Coronary artery (tissue), 2 donors: Measurements from ENCODE around the gene ZNF862.
"Not testable (repeated sequence)": the region's sequence is repeated elsewhere in the genome, so short reads cannot be mapped to it uniquely, and the experiment has no call there.

Experiments used
- DNase-seq: peaks from one replicate; pipeline ENCODE4 v3.0.0-alpha.2; 2017; ENCODE audit warnings: low spot score
- H3K27ac ChIP-seq, 2 donors: fragments of 200-600 bp; sonication (generic); one replicate each; pipeline ENCODE4 v1.5.1; 2016 to 2019
- H3K4me3 ChIP-seq: fragments of 200-600 bp; sonication (generic); 2 replicates; pipeline ENCODE4 v1.5.1; 2016; ENCODE audit warnings: mild to moderate bottlenecking, moderate library complexity
- TF ChIP-seq, protein P1 (sequence below): fragments of 200-600 bp; sonication (generic); IDR thresholded peaks from one replicate; pipeline ENCODE4 v1.5.1; 2019; ENCODE audit warnings: antibody characterized with exemption

The ZNF862 gene

DNA sequence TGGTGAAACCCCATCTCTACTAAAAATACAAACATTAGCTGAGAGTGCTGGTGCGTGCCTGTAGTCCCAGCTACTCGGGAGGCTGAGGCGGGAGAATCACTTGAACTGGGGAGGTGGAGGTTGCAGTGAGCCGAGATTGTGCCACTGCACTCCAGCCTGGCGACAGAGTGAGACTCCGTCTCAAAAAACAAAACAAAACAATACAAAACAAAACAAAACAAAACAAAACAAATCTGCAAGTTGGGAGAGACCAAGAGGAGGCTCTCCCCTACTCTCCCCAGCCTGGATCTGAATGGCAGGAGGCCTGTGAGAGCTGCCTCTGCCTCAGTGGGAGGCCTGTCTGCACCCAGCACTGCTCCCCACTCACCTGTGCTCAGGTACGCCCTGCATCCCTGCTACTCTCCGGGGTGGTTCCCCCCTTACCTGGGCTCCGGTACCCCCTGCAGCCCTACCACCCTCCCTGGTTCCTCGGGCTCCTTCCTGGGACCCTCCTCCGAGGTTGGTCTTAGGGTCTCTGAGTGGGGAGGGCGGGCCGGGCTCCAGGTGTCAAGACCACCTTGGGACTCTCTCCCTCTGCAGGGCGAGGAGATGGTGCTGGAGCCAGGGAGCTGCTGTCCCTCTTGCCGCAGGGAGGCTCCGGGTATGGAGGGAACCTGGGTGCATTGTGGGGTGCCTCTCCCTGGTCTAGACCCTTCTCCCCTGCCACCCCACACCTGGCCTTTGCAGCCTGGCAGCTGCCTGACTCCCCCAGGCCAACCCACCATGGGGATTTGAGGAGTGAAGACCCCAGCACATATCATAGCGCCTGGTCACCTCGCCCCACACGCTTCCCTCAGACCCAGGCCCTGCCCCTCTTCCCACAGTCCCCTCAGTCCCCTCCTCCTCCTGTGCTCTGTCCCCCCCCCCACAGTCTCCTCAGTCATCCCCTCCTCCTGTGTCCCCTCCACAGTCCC is 9.5 kb upstream of the ZNF862 start:
- DNase-seq: no peak
- Histone ChIP-seq H3K4me3 (no peak overlapping the region), H3K27ac (no peak overlapping the region)
- TF ChIP-seq, protein P1, sequence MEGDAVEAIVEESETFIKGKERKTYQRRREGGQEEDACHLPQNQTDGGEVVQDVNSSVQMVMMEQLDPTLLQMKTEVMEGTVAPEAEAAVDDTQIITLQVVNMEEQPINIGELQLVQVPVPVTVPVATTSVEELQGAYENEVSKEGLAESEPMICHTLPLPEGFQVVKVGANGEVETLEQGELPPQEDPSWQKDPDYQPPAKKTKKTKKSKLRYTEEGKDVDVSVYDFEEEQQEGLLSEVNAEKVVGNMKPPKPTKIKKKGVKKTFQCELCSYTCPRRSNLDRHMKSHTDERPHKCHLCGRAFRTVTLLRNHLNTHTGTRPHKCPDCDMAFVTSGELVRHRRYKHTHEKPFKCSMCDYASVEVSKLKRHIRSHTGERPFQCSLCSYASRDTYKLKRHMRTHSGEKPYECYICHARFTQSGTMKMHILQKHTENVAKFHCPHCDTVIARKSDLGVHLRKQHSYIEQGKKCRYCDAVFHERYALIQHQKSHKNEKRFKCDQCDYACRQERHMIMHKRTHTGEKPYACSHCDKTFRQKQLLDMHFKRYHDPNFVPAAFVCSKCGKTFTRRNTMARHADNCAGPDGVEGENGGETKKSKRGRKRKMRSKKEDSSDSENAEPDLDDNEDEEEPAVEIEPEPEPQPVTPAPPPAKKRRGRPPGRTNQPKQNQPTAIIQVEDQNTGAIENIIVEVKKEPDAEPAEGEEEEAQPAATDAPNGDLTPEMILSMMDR: no peak

GRCh38 chr7:149830527-149830926 is 7.6 kb upstream of the ZNF862 start:
- DNase-seq, H3K4me3 ChIP-seq, H3K27ac ChIP-seq: not testable (repeated sequence)

GRCh38 chr7:149830997-149831740 is 7.0 kb upstream of the ZNF862 start:
- H3K27ac ChIP-seq: no peak overlapping the region
- TF ChIP-seq, protein P1: no peak
- no peak for DNase-seq

DNA sequence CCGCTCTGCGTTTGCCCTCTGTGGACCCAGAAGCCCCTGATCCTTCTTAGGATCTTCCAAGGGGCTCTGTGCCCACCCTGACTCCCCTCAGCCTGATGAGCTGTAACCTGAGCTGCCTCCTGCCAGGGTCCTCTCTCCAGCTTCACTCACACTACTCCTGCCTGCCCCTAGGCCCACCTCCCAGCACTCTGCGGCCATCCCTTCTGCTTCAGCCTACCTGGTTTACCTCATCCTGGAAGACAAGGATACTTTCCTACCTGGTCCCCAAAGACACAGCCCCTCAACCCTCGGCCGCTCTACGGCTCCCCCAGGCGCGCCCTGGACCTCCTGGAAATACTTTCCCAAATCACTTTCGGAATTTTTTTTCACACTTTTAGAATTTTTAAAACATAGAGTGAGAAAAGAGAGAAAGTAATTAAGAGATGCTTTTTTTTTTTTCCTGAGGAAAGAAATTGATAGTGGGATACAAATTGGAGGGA is 6.4 kb upstream of the ZNF862 start:
- no peak overlapping the region for H3K4me3 ChIP-seq
- TF ChIP-seq, protein P1: no peak
- no peak overlapping the region for H3K27ac ChIP-seq
- DNase-seq: no peak

More at GRCh38 chr7:149830997-149831740, 7.0 kb upstream of the ZNF862 start:
- no peak overlapping the region for H3K4me3 ChIP-seq

DNA sequence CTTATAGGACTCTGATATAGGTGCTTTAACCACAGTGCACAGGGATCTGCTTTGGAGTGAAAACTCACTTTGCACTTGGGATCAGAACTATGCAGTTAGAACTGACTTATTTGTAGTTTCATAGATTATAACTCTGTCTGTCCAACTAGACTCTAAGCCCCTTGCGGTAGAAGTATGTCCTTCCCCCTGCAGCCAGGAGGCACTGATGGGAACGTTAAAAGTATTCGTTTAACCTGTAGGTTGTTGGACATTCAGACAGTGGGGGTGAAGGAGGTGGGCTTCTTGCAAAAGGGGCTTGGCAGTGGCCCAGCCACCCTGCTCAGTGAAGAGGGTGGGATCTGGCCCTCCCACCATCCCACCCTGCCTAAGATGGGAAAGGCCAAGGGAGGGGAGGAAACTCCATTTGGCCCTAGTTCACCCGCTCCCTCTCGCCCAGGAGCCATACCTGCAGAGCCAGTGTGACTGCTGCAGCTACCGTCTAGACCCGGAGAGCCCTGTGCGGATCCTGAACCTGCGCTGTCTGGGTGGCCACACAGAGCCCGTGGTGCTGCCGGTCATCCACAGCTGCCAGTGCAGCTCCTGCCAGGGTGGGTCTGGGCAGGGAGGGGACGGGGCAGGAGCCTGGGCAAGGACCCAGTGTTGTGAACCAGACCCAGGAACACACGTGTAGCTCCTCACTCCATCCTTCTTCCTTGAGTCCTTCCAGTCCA is 5.7 kb upstream of the ZNF862 start:
- no peak overlapping the region for H3K4me3 ChIP-seq
- TF ChIP-seq, protein P1: no peak
- DNase-seq: no peak
- H3K27ac ChIP-seq: no peak overlapping the region

DNA sequence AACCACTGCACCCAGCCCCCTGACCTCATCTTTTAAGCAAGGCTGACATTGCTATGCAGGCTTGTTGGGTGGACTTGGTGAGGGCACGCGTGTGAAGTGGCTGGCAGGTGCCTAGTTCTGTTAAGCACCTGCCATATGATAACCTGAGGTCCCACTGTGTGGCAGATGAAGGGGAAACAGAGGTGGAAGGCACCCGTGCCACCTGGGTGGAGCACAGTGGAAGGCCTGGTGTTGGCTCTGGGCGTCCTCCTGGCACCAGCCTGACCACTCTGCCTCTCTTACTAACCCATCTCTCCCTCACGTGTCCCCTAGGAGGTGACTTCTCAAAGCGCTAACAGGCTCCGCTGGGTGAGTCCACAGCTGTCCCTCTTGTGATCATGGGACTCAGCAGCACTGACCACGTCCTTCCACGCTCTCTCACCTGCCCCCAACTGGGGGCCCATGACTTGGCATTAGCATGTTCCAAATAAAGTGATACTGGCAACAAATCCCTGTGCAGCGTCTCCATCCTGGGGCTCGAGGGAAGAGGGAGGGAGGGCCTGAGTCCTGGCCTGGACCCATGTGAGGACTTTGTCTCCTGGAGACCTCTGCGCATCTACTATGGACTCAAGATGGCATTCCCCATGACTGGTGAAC is 4.6 kb upstream of the ZNF862 start:
- DNase-seq: no peak
- TF ChIP-seq, protein P1: no peak

More for the DNA sequence above, 4.6 kb upstream of the ZNF862 start:
- H3K27ac ChIP-seq: no peak overlapping the region
- H3K4me3 ChIP-seq: no peak overlapping the region
